Activated CD4-positive, alpha-beta T cell treated with anti-CD3 and anti-CD28 coated beads for 48 hours (primary cell): ENCODE results near the gene GAREM1.
"Not testable (repeated sequence)": the region's sequence is repeated elsewhere in the genome, so short reads cannot be mapped to it uniquely, and the experiment has no call there.

Source experiments
- DNase-seq: peaks from one replicate; pipeline ENCODE4 v3.0.0-alpha.2; 2020

The GAREM1 gene

GRCh38 chr18:32249147-32249929 lies 221.3 kb downstream of the GAREM1 start:
- DNase-seq, result no peak

- DNase-seq, result no peak
Measured at GRCh38 chr18:32244881-32245280, 225.8 kb downstream of the GAREM1 start.

GRCh38 chr18:32243358-32243757 lies 227.3 kb downstream of the GAREM1 start:
- no peak for DNase-seq

GRCh38 chr18:32242395-32242794 lies 228.3 kb downstream of the GAREM1 start:
- DNase-seq, result no peak

DNA sequence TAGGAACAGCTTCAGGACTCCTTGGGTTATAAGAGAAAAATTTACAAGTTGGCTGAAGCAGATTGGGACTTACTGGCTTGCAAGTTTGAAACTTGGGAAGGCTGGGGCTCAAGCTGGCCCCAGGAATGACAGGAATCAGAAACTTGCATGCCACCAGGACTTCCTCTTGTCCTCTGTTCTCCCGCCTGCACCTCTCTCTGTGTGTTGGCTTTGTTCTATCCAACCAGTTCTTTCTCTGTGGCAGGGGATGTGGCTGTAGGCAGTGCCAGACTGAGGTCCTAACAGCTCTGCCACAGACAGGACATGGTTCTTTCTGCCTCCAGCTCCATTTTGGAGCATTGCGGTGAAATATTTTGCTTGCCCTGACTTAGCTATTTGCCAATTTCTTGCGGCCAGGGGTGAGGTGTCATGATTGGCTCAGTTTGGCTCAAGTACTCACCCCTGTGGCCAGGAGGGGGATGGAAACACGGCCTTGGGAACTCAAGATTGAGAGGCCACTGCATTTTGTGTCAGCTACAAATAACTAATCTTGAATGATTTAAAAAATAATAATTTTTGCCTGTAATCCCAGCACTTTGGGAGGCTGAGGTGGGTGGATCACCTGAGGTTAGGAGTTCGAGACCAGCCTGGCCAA lies 231.9 kb downstream of the GAREM1 start:
- no peak for DNase-seq

DNA sequence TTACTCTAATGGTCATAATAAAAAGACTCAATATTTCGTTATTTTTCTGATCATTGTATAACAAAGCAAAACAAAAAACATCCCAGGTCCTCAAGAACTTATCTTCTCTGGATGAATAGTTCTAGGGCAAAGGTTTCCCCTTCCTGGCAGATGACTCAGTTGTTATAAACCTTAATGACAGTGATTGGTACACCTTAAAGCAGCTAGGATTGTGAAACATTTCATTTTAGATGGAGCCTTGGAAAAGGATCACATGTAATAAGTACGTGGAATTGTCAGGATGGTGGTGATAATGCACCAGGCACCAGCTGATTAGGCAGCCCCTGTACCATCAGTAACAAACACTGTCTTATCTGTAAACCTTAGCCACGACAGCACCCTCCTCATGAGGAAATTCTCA lies 233.6 kb downstream of the GAREM1 start:
- DNase-seq, result no peak

GRCh38 chr18:32233348-32233747 lies 237.3 kb downstream of the GAREM1 start:
- not testable (repeated sequence) for DNase-seq

- DNase-seq, result no peak
Measured at GRCh38 chr18:32219431-32220018, 251.2 kb downstream of the GAREM1 start.

DNA sequence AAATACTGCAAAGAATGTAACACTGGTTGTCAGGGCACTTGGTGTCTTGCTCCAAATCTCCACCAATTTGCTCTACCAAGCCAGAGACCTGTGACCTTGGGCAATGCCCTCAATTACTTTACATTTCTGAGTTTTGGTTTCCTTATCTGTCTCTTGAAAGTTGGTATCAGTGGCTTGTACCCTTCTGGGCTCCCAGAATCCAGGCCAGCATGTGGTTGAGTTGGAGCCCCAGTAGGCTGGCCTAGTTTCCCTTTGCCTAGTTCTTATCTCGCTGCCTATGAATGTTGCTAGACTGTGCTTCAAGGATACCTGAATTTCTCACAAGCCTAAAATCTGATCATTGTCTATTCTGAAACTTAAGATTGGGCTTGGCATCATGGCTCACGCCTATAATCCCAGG lies 254.3 kb downstream of the GAREM1 start:
- DNase-seq, result no peak

DNA sequence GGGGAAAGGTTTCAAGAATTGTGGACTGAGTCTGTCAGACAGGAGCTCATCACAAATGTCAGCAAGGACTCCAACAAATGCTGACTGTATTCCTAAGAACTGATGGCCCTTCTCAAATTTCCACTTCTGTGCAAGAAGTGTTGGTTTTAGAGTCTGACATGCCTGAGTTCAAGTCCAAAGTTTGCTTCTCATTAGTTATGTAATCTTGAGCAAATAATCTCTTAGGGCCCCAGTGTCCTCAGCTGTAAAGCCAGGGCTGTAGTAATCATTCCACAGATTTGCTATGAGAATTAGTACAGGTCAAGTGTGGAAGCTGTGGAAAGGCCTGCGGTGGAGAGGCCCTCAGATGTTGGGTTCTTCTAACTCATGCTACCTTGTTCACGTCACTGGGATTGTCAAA lies 257.0 kb downstream of the GAREM1 start:
- no peak for DNase-seq
